Measurements from ENCODE around the gene STAB1. TPM values are rescaled to one million over a fixed set of nuclear protein-coding genes. Genes with fewer than 3 reads are reported as not detected.

STAB1 gene
- total and polyA plus RNA-seq, 2 of the 8 experiments (the other 6 are each of a cell fraction or from before 2014, with no cell fraction given): 1.0 to 1.9 TPM

DNA sequence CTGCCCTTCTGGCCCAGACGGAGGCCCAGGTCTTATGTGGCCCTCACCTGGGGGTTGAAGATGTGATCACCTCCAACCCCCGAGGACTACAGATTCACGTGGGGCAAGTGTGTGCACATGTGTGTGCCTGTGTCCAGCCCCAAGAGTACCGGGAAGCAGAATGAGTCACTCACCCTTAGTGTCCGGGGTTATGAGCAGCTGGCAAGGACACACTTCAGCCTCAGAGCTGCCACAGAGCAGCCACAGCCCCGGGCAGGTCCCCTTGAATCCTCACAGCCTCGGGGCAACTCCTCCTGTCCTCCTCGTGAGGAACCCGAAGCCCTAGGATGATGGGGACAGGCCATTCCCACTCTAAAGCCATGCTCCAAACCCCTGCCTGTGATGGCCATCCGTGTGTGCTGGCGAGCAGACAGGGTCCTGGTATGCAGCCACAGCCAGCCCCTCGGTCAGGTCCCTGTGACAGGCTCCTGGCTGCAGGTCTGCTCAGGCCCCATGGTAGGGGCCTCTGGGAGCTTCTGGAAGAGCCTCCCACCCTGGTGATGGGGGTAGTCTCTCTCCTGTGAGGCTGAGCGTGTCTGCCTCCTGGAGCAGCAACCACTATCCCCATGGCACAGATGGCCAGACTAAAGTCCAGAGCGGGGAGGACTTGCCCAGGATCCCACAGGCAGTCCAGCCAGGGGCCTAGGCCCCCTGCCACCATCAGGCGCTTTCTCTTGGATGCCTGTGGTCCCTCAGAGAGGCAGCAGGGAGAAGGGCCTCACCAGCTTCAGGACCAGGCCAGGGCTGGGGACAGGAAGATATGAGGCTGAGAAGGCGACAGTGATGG, 852 bp downstream of the STAB1 start (continued):
- TF ChIP-seq ASH2L (IDR thresholded peaks at IDR 0.05; ENCODE audit: low read length): no peak
- no peak for TF ChIP-seq POLR2A (IDR thresholded peaks at IDR 0.05; ENCODE audit: control extremely low read depth in 1 of 2, low read depth in 2 of 2, low read length in 2 of 2)
- TF ChIP-seq FOSL1 (IDR thresholded peaks at IDR 0.05; ENCODE audit: insufficient read depth, low read depth, low read length): no peak
